Astrocyte (in vitro differentiated cells and primary cell): ENCODE data around the gene CTH.

Source experiments
- EZH2 ChIP-seq: IDR thresholded peaks from 2 replicates; pipeline ENCODE4 v1.6.1; 2012; ENCODE audit warnings: mild to moderate bottlenecking, low read length, inconsistent platforms; ENCODE audit not compliant: insufficient read depth
- TF ChIP-seq, protein P1 (sequence below): IDR thresholded peaks from 2 replicates; pipeline ENCODE4 v1.5.1; 2011; ENCODE audit warnings: low read depth, mild to moderate bottlenecking, inconsistent platforms, low read length, moderate library complexity; ENCODE audit not compliant: insufficient read depth

DNA sequence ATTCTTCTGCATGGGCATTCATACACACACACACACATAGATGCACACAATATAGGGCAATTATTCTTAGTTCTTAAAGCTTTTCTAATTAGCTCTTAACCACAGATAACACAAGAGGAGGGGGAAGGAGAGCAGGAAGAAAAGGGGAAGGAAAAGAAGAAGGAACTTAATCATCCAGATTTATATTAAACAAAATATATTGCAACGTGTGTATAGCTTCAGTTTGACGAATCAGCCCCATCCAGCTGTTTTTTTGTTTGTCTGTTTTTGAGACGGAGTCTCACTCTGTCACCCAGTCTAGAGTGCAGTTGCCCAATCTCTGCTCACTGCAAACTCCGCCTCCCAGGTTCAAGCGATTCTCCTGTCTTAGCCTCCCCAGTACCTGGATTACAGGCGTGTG is 34.9 kb upstream of the CTH start:
- TF ChIP-seq, protein P1, sequence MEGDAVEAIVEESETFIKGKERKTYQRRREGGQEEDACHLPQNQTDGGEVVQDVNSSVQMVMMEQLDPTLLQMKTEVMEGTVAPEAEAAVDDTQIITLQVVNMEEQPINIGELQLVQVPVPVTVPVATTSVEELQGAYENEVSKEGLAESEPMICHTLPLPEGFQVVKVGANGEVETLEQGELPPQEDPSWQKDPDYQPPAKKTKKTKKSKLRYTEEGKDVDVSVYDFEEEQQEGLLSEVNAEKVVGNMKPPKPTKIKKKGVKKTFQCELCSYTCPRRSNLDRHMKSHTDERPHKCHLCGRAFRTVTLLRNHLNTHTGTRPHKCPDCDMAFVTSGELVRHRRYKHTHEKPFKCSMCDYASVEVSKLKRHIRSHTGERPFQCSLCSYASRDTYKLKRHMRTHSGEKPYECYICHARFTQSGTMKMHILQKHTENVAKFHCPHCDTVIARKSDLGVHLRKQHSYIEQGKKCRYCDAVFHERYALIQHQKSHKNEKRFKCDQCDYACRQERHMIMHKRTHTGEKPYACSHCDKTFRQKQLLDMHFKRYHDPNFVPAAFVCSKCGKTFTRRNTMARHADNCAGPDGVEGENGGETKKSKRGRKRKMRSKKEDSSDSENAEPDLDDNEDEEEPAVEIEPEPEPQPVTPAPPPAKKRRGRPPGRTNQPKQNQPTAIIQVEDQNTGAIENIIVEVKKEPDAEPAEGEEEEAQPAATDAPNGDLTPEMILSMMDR, result no peak
- TF ChIP-seq EZH2, result no peak
